HG03159 (cell line): ENCODE data around the gene EZH1.

ENCODE experiments used
- ATAC-seq: cut with Tn5 transposase; IDR thresholded peaks from one replicate; pipeline ENCODE4 v1.9.1; 2021; ENCODE audit warnings: mild to moderate bottlenecking, moderate library complexity; ENCODE audit not compliant: unreplicated experiment

The EZH1 gene

GRCh38 chr17:42744806-42745617, at the start of gene EZH1:
Gene EZH1 (minus strand): TSS chr17:42745040. CDS start chr17:42728941, 16,099 bp downstream.
- peak; percentile 81 for ATAC-seq

- no peak for ATAC-seq
Observed at GRCh38 chr17:42792545-42792944, 47.7 kb upstream of the EZH1 start.

- no peak for ATAC-seq
Observed at GRCh38 chr17:42791948-42792347, 47.1 kb upstream of the EZH1 start.

- no peak for ATAC-seq
Observed at GRCh38 chr17:42787266-42787665, 42.4 kb upstream of the EZH1 start.

GRCh38 chr17:42784811-42785592, 40.2 kb upstream of the EZH1 start:
- no peak for ATAC-seq

- ATAC-seq, result no peak
Observed at GRCh38 chr17:42784409-42784808, 39.6 kb upstream of the EZH1 start.

- ATAC-seq, result no peak
Observed at GRCh38 chr17:42783791-42784138, 38.9 kb upstream of the EZH1 start.

- ATAC-seq, result no peak
Observed at GRCh38 chr17:42783062-42783790, 38.4 kb upstream of the EZH1 start.

GRCh38 chr17:42782166-42783061, 37.6 kb upstream of the EZH1 start:
- no peak for ATAC-seq

GRCh38 chr17:42781639-42782165, 36.9 kb upstream of the EZH1 start:
- no peak for ATAC-seq

GRCh38 chr17:42780851-42781638, 36.2 kb upstream of the EZH1 start:
- ATAC-seq, result no peak

- no peak for ATAC-seq
Observed at GRCh38 chr17:42779936-42780850, 35.4 kb upstream of the EZH1 start, which contains the start of gene WNK4. Gene WNK4 (plus strand): TSS chr17:42780610. CDS start chr17:42780699, 89 bp downstream.

- ATAC-seq, result no peak
Observed at GRCh38 chr17:42779304-42779935, 34.6 kb upstream of the EZH1 start.

- ATAC-seq, result no peak
Observed at GRCh38 chr17:42778570-42778969, 33.7 kb upstream of the EZH1 start.

- no peak for ATAC-seq
Observed at GRCh38 chr17:42775534-42776098, 30.8 kb upstream of the EZH1 start.

GRCh38 chr17:42774066-42774745, 29.4 kb upstream of the EZH1 start:
- ATAC-seq, result no peak
